Measurements from ENCODE around the gene B9D2. TPM values are rescaled to one million over a fixed set of nuclear protein-coding genes. Genes with fewer than 3 reads are reported as not detected.

Gene B9D2
- total RNA-seq, 2 donors from 2014 or later, result 6.2 to 8.6 TPM

DNA sequence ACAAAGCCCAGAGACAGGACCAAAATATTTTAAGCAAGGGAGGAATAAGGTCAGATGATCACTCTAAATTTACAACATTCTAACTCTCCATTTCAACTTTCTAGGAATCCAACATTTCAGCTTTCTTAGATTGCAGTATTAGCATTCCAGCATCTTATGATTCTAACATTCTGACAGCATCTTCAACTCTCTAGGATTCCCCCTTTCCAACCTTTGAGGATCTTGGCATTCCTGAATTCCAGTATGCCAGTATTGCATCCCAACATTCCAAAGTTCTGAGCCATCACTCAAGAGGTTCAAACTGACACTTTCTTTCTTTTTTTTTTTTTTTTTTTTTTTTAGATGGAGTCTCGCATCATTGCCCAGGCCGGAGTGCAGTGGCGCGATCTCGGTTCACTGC lies 24.0 kb downstream of the B9D2 start:
- DNase-seq (no peak), ATAC-seq (no peak)
- intact Hi-C loops (cut with DNase I, micrococcal nuclease), result no loop called here

- DNase-seq (no peak), ATAC-seq (no peak)
- intact Hi-C loops (cut with DNase I, micrococcal nuclease), result no loop called here
These were observed 28.5 kb downstream of the B9D2 start for GRCh38 chr19:41335467-41335866.

- ATAC-seq (no peak), DNase-seq (no peak)
- intact Hi-C loops (cut with DNase I, micrococcal nuclease), result no loop called here
These were observed 29.2 kb downstream of the B9D2 start for GRCh38 chr19:41334793-41335192.

GRCh38 chr19:41332468-41332867 lies 31.5 kb downstream of the B9D2 start:
- intact Hi-C loops (cut with DNase I, micrococcal nuclease), result no loop called here
- DNase-seq, result no peak
- ATAC-seq, result no peak

GRCh38 chr19:41332000-41332399 lies 31.9 kb downstream of the B9D2 start:
- ATAC-seq (no peak), DNase-seq (no peak)
- intact Hi-C loops (cut with DNase I, micrococcal nuclease), result no loop called here

DNA sequence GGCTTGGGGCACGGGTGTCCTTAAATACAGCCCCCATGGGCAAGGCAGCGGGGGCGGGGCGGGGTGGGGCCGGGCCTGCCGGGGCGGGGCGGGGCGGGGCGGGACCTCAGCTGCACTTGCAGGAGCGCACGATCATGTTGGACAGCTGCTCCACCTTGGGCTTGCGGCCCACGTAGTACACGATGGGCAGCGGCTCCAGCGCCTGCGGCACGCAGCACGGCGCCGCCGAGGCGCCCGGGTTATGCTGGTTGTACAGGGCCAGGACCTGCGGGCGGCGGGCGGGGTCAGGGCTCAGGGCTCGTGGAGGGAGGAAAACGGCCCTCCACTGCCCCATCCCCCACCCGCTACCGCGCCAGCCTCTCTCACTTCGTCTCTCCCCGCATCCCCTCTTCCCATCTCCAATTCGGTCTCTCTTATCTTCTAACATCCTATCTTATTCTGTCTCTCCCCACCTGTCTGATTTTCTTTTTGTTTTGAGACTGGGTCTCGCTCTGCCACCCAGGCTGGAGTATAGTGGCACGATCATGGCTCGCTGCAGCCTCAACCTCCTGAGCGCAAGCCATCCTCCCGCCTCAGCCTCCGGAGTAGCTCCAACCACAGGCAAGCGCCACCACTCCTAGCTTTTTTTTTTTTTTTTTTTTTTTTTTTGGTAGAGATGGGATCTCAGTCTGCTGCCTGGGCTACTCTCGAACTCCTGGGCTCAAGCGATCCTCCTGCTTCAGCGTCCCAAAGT lies 32.8 kb downstream of the B9D2 start:
- intact Hi-C loops (cut with DNase I, micrococcal nuclease), result no loop called here
- DNase-seq, result no peak

DNA sequence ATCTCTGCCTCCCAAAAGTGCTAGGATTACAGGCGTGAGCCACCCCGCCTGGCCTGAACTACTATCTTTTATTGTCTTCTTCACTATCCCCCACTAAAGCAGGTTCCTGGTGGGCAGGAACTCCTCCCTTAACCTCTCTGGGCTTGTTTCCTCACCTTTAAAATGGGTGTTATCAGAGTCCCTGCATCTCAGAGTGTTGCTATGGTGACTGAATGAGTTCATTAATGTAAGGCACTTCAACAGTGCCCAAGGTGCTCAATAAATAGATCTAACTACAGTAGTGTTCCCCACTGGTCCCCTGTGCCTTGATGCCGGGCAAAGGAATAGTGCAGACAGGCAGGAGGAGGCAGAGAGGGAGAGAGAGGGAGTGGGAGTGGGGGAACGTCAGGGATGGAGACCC lies 33.5 kb downstream of the B9D2 start:
- intact Hi-C loops (cut with DNase I, micrococcal nuclease), result no loop called here
- no peak for ATAC-seq
- DNase-seq, result no peak

More for the DNA sequence above, 32.8 kb downstream of the B9D2 start:
- no peak for ATAC-seq

GRCh38 chr19:41328842-41329225 lies 35.1 kb downstream of the B9D2 start:
- intact Hi-C loops (cut with DNase I, micrococcal nuclease), result no loop called here
- ATAC-seq (no peak), DNase-seq (peak in 1 of 2 donors; percentile 42)

- DNase-seq, result peak; percentile 36 to 42
- ATAC-seq, result peak; percentile 33
These were observed 35.6 kb downstream of the B9D2 start for GRCh38 chr19:41328157-41328841.

GRCh38 chr19:41327576-41328156 lies 36.3 kb downstream of the B9D2 start:
- ATAC-seq (peak; percentile 79), DNase-seq (peak; percentile 86 to 88)
- intact Hi-C loops (cut with DNase I, micrococcal nuclease), result no loop called here

More at GRCh38 chr19:41328157-41328841, 35.6 kb downstream of the B9D2 start:
- intact Hi-C loops (cut with DNase I, micrococcal nuclease), result no loop called here

- ATAC-seq (no peak), DNase-seq (no peak)
- intact Hi-C loops (cut with DNase I, micrococcal nuclease), result no loop called here
These were observed 36.8 kb downstream of the B9D2 start for GRCh38 chr19:41327076-41327575.

DNA sequence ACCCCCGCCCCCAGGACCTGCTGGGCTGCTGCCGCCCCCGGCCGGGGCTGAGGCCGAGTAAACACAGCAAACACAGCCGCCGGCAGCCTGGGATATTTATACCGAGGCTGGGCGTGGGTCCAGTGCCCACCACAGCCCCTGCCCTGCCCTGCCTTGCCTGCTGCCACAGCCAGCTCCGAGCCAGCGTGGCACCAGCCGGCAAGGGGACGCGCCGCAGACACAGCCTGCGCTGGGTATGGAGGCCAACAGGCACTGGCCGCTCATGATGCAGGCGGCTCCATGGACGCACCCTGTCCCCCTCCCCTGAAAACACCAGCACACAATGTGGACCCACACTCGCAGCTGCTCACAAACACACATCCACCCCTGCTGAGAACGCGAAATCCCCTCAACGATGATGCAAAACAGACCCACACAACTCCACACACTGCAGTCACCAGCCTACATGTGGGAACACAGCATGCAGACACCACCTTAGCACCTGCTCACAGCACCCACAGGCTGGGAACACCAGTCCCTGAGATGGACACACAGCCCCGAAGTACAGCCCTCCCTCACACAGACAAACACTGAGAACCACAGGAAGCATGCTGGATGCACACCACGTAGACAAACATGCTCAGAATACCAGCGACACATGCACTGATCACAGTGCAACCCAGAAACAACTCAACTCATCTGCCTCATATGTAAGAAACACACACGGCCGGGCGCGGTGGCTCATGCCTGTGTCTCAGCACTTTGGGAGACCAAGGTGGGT lies 37.8 kb downstream of the B9D2 start:
- peak in 1 of 2 donors; percentile 40 for DNase-seq
- intact Hi-C loops (cut with DNase I, micrococcal nuclease), result no loop called here
- ATAC-seq, result peak; percentile 4

DNA sequence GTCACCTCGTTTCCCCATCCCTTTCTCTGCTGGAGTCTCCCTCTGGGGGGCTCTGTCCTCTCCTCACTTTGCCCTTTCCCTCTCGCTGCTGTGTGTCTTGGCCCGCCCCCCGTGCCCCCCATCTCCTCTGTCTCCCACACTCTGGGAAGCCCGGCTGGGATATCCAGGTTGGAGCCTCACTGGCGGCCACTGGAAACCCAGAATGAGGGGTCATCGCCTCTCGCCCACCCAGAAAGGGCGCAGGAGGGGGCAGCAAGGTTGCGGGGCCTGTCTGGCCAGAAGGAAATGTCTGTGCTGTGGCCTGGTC lies 38.4 kb downstream of the B9D2 start:
- DNase-seq (no peak), ATAC-seq (no peak)
- intact Hi-C loops (cut with DNase I, micrococcal nuclease), result no loop called here

- DNase-seq, result peak; percentile 47 to 62
- peak; percentile 3 for ATAC-seq
- intact Hi-C loops (cut with DNase I, micrococcal nuclease), result no loop called here
These were observed 38.9 kb downstream of the B9D2 start for GRCh38 chr19:41324921-41325639.

GRCh38 chr19:41324231-41324702 lies 39.7 kb downstream of the B9D2 start:
- intact Hi-C loops (cut with DNase I, micrococcal nuclease), result no loop called here
- DNase-seq, result no peak
- ATAC-seq, result no peak

GRCh38 chr19:41323430-41324125 lies 40.4 kb downstream of the B9D2 start:
- intact Hi-C loops (cut with DNase I, micrococcal nuclease), result no loop called here
- ATAC-seq, result no peak
- DNase-seq, result peak; percentile 38 to 72

GRCh38 chr19:41323023-41323422 lies 40.9 kb downstream of the B9D2 start:
- no peak for ATAC-seq
- DNase-seq, result no peak
- intact Hi-C loops (cut with DNase I, micrococcal nuclease), result no loop called here

- no peak for DNase-seq
- no peak for ATAC-seq
- intact Hi-C loops (cut with DNase I, micrococcal nuclease), result no loop called here
These were observed 41.5 kb downstream of the B9D2 start for GRCh38 chr19:41322451-41322850.

Data from left colon (tissue), 2 donors.